HG03196 (cell line): Measurements from ENCODE around the gene SLC17A5.
"Not testable (repeated sequence)": the region's sequence is repeated elsewhere in the genome, so short reads cannot be mapped to it uniquely, and the experiment has no call there.

ENCODE experiments used
- ATAC-seq: cut with Tn5 transposase; IDR thresholded peaks from one replicate; pipeline ENCODE4 v1.9.1; 2021; ENCODE audit not compliant: unreplicated experiment

The SLC17A5 gene

GRCh38 chr6:73566954-73567591 is 86.7 kb downstream of the SLC17A5 start:
- no peak for ATAC-seq

- not testable (repeated sequence) for ATAC-seq
These were observed 87.3 kb downstream of the SLC17A5 start for GRCh38 chr6:73566486-73566871.

- ATAC-seq, result no peak
These were observed 87.9 kb downstream of the SLC17A5 start for GRCh38 chr6:73565767-73566485.

GRCh38 chr6:73564578-73565345 is 89.0 kb downstream of the SLC17A5 start:
- ATAC-seq, result no peak

- no peak for ATAC-seq
These were observed 91.2 kb downstream of the SLC17A5 start for GRCh38 chr6:73562558-73562957.

GRCh38 chr6:73560853-73561407 is 92.9 kb downstream of the SLC17A5 start:
- ATAC-seq, result peak; percentile 43

GRCh38 chr6:73560182-73560732 is 93.5 kb downstream of the SLC17A5 start:
- no peak for ATAC-seq

GRCh38 chr6:73559399-73559794 is 94.4 kb downstream of the SLC17A5 start:
- ATAC-seq, result not testable (repeated sequence)

GRCh38 chr6:73558624-73559398 is 95.0 kb downstream of the SLC17A5 start:
- ATAC-seq, result peak; percentile 57

GRCh38 chr6:73556836-73557235 is 97.0 kb downstream of the SLC17A5 start:
- ATAC-seq, result no peak

GRCh38 chr6:73555380-73555949 is 98.3 kb downstream of the SLC17A5 start:
- not testable (repeated sequence) for ATAC-seq

GRCh38 chr6:73551115-73551514 is 102.7 kb downstream of the SLC17A5 start:
- not testable (repeated sequence) for ATAC-seq

- ATAC-seq, result no peak
These were observed 105.0 kb downstream of the SLC17A5 start for GRCh38 chr6:73548458-73549446.

- no peak for ATAC-seq
These were observed 106.8 kb downstream of the SLC17A5 start for GRCh38 chr6:73547036-73547435.
